GM21717 (cell line): Measurements from ENCODE around the gene GCGR.

ENCODE experiments used
- ATAC-seq: cut with Tn5 transposase; IDR thresholded peaks from one replicate; pipeline ENCODE4 v1.9.1; 2021; ENCODE audit warnings: mild to moderate bottlenecking, moderate library complexity; ENCODE audit not compliant: unreplicated experiment

The GCGR gene

DNA sequence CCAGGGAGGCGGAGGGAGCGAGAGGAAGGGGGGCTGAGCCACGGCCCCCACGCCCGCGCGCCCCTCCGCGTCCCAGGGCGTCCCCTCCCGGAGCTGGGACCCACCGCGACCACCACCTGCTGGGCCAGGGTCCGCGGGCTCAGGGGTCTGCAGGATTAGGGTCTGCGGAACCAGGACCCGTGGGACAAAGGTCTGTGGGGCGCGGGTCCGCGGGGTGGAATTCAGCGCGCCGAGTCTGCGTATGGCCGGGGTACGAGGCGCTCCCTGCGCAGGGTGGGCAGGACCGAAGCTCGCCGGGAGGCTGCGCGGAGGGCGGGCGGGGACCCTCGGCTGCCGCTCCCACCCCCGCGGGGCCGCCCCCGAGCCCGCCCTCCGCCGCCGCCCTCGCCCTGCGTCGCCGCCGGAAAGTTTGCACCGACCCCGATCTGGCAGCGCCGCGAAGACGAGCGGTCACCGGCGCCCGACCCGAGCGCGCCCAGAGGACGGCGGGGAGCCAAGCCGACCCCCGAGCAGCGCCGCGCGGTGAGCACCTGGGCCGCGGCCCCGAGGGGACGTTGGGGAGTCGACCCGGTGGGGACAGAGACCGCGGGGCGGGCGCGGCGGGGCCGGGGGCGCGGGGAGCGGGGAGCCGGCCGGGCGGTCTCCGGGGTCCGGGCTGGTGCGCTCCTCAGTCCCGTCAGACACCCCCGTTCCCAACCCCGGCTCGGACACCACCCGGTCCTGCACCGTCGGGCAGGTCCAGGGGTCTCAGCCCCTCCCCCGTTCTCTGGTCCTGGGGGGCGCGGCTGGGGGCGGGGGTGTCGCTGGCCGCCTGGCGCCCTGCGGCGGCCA lies at the start of gene GCGR:
TSS of gene GCGR (plus strand) at position 423 of the 831 bp plus-strand sequence. CDS start 4,869 bp downstream, outside the sequence.
- ATAC-seq, result no peak

DNA sequence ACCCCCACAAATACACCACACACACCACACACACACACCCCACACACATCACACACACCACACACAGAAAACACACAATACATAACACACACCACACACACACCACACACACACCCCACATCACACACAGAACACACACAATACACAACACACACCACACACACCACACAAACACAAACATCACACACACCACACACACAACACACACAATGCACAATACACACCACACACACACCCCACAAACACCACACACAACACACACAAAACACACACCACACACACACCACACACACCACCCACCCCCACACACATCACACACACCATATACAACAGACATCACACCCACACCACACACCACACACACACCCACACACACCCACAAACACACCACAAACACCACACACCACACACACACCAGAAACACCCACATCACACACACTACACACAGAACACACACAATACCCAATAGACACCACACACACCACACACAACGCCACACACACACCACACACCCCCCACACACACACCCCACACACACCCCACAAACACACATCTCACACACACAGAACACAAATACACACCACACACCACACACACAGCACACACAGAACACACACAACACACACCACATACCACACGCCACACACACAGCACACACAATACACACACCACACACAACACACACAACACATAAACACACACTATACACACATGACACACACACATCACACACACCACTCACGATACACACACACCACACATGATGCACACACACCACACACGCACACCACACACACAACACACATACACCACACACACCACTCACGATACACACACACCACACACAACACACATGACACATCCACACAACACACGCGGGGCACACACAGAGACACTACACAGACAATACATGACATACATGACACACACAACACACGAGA lies 11.0 kb upstream of the GCGR start:
- ATAC-seq, result no peak

DNA sequence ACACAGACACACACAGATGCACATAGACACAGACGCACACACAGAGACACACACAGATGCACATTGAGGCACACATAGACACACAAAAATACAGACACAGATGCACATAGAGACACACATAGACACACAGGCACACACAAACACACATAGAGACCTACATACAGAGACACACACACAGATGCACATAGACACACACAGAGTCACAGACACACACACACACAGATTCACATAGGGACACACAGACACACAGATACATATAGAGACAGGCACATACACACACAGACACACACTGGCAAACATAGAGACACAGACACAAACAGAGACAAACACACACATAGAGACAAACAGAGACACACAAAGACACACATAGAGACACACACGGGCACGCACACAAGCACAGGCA lies 9.9 kb upstream of the GCGR start:
- no peak for ATAC-seq

DNA sequence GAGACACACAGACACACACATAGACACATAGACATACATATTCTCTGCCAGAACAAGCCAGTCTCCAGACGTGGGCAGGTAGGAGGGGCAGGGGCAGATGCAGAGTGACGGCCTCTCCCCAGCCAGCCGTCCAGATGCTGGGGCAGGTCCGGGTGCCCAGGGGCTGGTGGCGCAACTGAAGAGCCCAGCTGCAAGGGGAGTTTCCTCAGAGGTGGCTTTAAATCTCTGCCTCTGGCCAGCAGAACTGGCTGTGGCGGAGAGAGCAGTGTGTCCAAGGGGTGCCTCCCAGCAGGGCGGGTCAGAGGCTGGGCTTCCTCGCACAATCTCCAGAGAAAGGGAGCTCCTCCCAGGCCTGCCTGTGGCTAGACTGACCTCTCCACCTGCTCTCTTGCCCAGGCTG lies 9.4 kb upstream of the GCGR start:
- no peak for ATAC-seq

DNA sequence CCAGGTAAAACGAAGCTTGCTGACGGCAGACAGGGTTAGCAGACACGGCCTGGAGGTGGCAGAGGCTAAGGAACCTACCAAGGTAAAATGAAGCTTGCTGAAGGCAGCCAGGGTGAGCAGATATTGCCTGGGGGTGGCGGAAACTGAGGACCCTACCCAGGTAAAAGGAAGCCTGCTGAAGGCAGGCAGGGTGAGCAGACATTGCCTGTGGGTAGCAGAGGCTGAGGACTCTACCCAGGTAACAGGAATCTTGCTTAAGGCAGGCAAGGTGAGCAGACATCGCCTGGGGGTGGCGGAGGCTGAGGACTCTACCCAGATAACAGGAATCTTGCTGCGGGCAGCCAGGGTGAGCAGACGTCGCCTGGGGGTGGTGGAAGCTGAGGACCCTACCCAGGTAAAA lies 2.6 kb upstream of the GCGR start:
- ATAC-seq, result no peak

DNA sequence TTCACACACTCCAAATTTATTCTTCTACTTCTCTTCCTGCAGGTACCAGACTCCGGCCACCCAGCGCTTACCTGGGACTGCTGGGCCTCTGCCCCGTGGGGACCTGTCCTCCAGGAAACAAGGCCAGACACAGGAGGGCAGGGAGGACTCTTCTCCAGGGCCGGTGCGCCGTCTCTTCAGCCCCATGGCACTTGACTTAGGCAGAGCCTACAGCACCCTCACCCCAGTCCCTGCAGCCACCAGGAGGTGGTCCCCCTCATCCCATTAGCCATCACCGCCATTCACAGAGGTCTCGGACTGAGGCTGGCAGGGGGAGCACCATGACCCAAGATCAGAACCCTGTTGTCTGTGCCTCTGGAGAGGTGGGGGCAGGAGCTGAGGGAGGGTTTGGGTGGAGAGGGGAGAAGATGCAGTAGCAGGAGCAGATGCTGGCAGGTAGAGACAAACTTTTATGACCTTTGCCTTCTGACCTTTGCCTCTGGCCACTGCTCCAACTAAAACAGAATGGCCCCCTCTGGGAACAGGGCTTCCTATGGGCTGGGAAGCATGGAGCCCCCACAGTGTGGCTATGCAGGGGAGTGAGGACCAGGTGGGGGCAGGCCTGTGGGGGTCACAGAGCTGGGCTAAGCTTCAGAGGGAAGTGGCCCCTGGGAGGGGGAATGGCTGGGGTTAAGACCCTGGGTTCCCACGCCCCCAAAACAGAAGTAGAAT lies 1.7 kb upstream of the GCGR start:
- ATAC-seq, result no peak

DNA sequence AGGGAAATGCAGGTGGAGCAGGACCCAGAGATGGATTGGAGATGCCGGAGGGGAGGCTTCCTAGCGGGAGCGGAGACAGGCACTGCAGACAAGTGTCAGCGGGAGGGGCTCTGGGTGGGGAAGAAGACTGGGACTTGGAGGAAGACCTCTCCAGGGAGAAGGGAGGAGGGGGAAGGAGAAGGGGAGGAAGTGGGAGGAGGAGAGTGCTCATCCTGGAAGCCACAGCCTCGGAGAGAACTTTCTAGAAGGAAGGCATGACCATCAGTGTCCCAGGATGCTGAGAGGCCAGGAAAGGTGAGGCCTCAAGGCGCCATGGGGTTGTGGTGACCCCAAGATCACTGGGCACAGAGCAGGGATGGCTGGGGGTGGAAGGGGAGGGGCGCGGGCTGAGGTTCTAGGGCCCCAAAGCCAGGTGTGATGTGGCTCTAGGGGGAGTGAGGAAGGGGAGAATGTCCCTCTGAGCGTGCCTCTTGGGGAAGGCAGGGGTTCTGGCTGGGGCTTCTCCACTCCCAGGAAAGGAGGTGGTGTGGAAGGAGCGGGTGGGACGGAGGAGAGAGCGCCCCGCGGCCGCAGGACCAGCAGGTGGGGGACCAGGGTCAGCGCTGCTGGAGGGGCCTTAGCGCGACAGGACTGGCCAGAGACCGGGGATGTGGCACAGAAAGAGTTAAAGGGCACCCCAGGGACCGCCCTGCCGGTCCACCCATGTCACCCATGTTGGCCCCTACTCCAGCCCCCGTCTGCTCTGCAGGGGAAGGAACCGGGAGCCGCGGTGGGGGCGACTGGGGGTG lies 900 bp upstream of the GCGR start:
- no peak for ATAC-seq

DNA sequence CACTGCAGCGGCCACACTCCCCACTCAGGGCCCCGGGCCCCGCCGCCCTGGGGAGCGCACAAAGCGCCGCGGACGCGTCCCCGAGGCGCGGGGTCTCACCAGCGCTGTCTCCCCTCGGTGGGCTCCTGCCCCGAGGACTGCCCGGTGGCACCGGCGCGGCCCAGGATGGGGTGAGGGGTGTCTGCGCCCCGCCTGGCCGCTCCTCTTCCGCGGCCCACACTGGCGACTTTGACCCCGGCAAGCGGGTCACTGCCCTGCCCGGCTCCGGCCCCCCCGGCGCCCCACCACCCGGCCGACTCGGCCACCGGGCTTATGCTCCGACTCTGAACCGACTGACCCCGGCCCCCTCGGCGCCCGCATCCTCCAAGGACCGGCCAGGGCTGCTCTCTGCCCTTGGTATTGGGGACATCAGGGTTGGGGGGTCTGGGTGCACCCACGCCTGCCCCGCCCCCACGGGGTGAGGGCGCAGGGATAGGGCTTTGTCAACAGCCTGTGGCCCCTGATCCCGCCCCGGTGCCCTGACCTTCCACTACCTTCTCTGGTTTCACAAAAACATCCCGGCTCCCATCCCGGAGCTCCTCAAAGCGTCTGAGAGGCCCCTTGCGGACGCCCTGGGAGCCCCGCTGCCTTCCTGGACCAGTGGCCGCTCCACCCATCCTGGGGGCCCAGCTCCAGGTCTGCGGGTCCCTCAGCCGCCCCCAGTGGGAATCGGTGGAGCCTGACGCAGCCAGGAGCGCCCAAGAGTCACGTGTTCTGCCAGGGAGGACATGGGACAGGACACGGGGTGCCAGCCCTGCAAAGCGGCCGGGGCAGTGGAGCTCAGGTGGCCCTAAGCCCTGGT lies 829 bp downstream of the GCGR start:
- no peak for ATAC-seq

DNA sequence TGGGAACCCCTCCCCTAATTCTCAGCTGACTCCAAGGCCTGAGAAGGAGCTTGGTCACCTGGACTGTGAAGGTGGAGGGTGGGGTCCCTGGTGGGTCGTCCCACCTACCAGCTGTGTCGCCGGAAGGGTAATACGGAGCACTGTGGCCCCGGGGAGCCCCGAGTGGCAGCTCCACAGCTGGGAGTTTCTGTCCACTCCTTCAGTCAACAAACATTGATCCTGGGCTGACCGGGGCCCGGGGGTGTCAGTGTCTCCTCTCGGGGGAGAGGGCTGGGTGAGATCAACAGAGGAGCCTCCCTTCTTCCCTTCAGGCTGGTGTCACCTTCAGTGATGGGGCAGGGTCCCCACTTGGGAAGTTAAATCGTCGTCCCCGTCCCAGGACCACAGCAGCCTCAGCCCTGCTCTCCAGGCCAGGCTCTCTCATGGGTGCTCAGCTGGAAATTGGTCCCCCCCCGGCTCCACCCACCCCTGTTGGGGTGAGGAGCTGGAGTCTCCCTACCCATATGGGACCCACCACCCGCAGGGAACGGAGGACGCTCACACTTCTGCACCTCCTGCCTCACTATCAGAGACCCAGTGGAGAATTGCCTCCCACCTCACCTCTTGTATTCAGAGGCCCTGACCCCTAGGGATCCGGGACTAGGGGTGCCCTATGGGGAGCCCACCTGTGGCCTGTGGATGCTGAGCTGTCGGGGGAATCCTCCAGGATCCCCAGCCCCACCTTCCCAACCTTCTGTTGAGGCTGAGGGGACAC lies 1.9 kb downstream of the GCGR start:
- ATAC-seq, result no peak

DNA sequence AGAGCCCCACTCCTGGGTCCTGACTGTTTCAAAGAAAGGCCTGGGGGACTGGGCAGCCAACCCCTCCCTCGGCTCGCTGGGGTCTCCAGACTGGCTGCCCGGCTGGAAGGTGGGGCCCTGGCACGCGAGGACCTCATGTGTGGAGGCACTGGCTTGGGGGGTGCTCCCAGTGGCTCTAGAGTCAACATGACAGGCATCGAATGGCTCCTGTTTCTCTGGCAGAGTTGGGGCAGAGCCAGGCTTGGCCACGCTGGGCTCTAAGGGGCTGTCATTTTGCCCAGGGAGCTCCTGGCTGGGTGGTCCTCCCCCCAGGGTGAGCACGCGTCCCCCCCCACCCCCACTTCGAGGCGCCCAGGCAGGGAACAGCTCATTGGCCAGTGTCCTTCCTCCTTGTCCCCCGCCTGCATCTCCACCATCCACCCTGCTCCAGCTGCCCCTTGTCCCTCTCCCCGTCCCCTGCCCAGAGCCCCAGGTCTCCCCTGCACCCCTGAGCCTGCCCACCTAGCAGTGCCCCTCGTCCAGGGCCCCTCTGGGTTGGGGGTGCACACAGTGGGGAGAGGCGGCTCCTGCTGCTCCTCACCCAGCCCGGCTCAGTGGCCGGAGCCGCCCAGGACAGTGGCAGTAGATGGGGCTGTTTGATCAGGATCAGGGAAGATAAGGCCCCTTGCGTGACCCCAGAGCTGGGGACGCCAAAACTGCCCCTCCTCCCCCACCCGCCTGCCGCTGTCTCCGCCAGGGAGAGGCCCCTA lies 2.7 kb downstream of the GCGR start:
- no peak for ATAC-seq

DNA sequence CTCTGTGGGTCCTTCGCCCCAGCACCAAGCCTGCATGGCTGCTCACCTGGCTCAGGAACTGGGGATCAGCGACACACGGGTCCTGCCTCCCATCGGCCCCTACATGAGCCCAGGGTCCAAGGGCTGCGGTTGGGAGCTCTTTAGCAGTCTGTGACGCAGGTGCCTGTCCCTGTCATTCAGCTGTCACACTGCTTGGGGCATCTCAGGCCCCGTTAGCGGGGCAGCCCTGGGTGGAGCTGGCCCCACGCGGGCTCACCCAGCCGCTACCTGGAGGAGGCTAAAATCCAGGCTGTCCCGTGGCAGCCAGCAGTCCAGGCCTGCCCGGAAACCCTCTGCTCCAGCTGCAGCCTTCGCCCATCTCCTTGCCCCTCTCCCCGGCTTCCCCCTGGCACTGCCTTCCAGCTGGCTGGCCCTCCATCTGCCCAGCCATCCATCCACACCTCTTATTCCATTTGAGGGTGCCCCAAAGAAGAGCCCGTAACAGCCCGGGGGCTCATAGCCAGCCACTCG lies 3.3 kb downstream of the GCGR start:
- ATAC-seq, result no peak

DNA sequence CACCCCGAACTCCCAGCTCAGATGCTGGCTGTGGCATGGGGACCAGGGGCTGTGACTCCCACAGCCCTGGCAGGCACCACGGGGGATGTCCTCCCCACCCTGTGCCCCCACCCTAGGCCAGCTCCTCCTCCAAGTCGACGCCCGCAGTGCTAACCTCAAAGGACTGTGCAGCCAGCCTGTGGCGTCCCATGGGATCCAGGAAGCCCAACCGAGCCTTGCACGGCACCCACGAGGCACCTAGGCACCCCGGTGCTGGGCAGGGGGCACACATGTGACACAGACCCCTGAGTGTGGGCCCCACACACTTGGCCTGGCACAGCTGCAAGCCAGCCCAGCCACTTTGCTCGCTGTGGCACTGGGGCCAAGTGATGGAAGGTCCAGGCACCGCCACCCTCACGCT lies 3.9 kb downstream of the GCGR start:
- ATAC-seq, result no peak

DNA sequence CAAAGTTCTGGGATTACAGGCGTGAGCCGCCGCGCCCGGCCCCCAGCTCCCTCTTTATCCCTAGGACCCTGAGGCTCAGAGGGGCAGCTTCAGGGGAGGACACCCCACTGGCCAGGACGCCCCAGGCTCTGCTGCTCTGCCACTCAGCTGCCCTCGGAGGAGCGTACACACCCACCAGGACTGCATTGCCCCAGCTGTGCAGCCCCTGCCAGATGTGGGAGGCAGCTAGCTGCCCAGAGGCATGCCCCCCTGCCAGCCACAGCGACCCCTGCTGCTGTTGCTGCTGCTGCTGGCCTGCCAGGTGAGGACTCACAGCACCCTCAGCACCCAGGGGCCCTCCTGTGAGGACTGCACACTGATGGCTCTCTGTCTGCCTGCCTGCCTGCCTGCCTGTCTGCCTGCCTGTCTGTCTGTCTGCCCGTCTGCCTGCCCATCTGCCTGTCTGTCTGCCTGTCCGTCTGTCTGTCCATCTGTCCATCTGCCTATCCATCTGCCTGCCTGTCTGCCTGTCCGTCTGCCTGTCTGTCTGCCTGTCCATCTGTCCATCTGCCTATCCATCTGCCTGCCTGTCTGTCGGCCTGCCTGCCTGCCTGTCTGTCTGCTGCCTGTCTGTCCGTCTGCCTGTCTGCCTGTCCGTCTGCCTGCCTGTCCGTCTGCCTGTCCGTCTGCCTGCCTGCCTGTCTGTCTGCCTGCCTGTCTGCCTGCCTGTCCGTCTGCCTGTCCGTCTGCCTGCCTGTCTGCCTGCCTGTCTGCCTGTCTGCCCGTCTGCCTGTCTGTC lies 5.0 kb downstream of the GCGR start:
- ATAC-seq, result no peak

DNA sequence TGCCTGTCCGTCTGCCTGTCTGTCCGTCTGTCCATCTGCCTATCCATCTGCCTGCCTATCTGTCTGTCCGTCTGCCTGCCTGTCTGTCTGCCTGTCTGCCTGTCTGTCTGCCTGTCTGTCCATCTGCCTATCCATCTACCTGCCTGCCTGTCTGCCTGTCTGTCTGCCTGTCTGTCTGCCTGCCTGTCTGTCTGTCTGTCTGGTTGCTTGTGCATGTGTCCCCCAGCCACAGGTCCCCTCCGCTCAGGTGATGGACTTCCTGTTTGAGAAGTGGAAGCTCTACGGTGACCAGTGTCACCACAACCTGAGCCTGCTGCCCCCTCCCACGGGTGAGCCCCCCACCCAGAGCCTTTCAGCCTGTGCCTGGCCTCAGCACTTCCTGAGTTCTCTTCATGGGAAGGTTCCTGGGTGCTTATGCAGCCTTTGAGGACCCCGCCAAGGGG lies 5.6 kb downstream of the GCGR start:
- no peak for ATAC-seq

DNA sequence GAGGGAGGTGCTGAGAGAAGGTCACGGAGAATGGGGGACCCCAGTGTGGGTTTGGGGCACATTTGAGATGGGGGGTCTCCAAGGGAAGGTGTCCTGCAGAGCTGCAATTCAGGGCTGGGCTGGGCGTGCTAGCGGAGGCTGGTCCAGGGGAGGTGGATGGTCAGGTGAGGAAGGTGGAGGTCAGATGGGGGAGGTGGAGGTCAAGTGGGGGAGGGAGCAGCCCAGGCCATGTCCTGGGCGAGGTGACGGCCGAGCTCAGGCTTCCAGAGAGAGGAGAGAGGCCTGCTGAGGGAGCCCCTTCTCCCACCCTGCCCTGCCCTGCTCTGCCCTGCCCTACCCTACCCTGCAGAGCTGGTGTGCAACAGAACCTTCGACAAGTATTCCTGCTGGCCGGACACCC lies 6.5 kb downstream of the GCGR start:
- no peak for ATAC-seq

DNA sequence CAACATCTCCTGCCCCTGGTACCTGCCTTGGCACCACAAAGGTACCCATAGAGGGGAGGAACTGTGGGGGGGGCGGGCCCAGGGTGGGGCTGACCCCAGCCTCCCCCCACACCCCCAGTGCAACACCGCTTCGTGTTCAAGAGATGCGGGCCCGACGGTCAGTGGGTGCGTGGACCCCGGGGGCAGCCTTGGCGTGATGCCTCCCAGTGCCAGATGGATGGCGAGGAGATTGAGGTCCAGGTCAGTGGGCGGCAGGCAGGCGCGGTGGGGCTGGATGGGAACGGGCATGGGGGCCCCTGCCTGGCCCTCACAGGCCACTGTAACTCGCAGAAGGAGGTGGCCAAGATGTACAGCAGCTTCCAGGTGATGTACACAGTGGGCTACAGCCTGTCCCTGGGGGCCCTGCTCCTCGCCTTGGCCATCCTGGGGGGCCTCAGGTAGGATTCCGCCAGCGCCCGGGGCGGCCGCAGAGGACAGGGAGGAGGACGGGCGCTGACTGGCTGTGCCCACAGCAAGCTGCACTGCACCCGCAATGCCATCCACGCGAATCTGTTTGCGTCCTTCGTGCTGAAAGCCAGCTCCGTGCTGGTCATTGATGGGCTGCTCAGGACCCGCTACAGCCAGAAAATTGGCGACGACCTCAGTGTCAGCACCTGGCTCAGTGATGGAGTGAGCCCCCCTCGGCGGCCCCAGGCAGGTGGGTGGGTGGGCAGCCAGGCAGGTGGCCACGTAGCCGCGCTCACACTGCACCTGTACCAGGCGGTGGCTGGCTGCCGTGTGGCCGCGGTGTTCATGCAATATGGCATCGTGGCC lies 7.1 kb downstream of the GCGR start:
- no peak for ATAC-seq
